Keratinocyte (primary cell): Measurements from ENCODE around the gene ELF5. TPM values are rescaled to one million over a fixed set of nuclear protein-coding genes. Genes with fewer than 3 reads are reported as not detected.

Experiments
- DNase-seq: peaks from one replicate; pipeline ENCODE4 v3.0.0-alpha.2; 2011; ENCODE audit warnings: low read depth, missing footprints, low spot score
- FAIRE-seq: peaks from 2 replicates; lab custom pipeline; 2011; peaks lifted over from hg19 to GRCh38; lab: Jason Lieb, UNC
- H2AFZ ChIP-seq: 2 replicates; pipeline ENCODE4 v1.6.0; 2012; ENCODE audit warnings: low read length, control low read depth, inconsistent platforms; ENCODE audit not compliant: control insufficient read depth
- H3K27ac ChIP-seq: 2 replicates; pipeline ENCODE4 v1.5.1; 2011; ENCODE audit warnings: low read length; ENCODE audit not compliant: control insufficient read depth, insufficient read depth
- H3K27me3 ChIP-seq: 3 replicates; pipeline ENCODE4 v1.6.0; 2011; ENCODE audit warnings: low read length; ENCODE audit not compliant: control insufficient read depth, insufficient read depth; ENCODE audit errors: extremely low read depth
- H3K36me3 ChIP-seq, 2 experiments: 2 replicates in 1 of 2; 3 replicates in 1 of 2; pipeline ENCODE4 v1.5.1; 2011; ENCODE audit warnings: low read length in 2 of 2, mild to moderate bottlenecking in 1 of 2; ENCODE audit not compliant: control insufficient read depth in 2 of 2, insufficient read depth in 2 of 2; ENCODE audit errors: extremely low read depth in 1 of 2
- H3K4me1 ChIP-seq: 3 replicates; pipeline ENCODE4 v1.5.1; 2011; ENCODE audit warnings: low read length; ENCODE audit not compliant: control insufficient read depth, insufficient read depth; ENCODE audit errors: extremely low read depth
- H3K4me2 ChIP-seq: 3 replicates; pipeline ENCODE4 v1.6.0; 2011; ENCODE audit warnings: low read depth, low read length; ENCODE audit not compliant: control insufficient read depth, insufficient read depth; ENCODE audit errors: extremely low read depth
- H3K4me3 ChIP-seq, 3 experiments: fragments of 200-600 bp in 1 of 3; sonication (generic) in 1 of 3; 2 replicates in 2 of 3; 3 replicates in 1 of 3; pipeline ENCODE4 v1.5.1; 2011 to 2016; ENCODE audit warnings: low read length in 3 of 3, mild to moderate bottlenecking in 3 of 3, control low read depth in 2 of 3, inconsistent platforms in 1 of 3, low read depth in 1 of 3, mixed read lengths in 1 of 3, mixed run types in 1 of 3, moderate library complexity in 1 of 3; ENCODE audit not compliant: control insufficient read depth in 2 of 3, insufficient read depth in 2 of 3; ENCODE audit errors: extremely low read depth in 1 of 3
- H3K79me2 ChIP-seq: 2 replicates; pipeline ENCODE4 v1.6.0; 2012; ENCODE audit warnings: low read length; ENCODE audit not compliant: control insufficient read depth, insufficient read depth
- H3K9ac ChIP-seq: 3 replicates; pipeline ENCODE4 v1.6.0; 2011; ENCODE audit warnings: low read length; ENCODE audit not compliant: control insufficient read depth, insufficient read depth; ENCODE audit errors: extremely low read depth
- H3K9me1 ChIP-seq: 3 replicates; pipeline ENCODE4 v1.6.0; 2011; ENCODE audit warnings: low read length; ENCODE audit not compliant: control insufficient read depth, insufficient read depth; ENCODE audit errors: extremely low read depth
- H3K9me3 ChIP-seq: 2 replicates; pipeline ENCODE4 v1.5.1; 2012; ENCODE audit warnings: low read depth, low read length; ENCODE audit not compliant: control insufficient read depth
- H4K20me1 ChIP-seq: 3 replicates; pipeline ENCODE4 v1.6.0; 2011; ENCODE audit warnings: low read length; ENCODE audit not compliant: control insufficient read depth, insufficient read depth; ENCODE audit errors: extremely low read depth
- EZH2 ChIP-seq: IDR thresholded peaks from one replicate; pipeline ENCODE4 v1.6.1; 2012; ENCODE audit warnings: inconsistent platforms, mild to moderate bottlenecking, low read length, moderate library complexity
- dilution Hi-C: fragments of 300-500 bp; cut with MboI; formaldehyde crosslinking; loops from one replicate; pipeline ENCODE4 v1.7.0; 2020; ENCODE audit warnings: low sequenced_read_pairs; ENCODE audit not compliant: extremely low pct_ligation_motif_present
- polyA plus RNA-seq, 5 experiments: library from polyadenylated mRNA; depleted of rRNA in 3 of 5; stranded (reverse) in 3 of 5; stranded (forward) in 1 of 5; unstranded in 1 of 5; fragments of >200 nt; gene quantifications; 1 replicate in 1 of 5; 2 replicates in 3 of 5; 3 replicates in 1 of 5; pipeline versions ENCODE4 v1.2.1 to v1.2.3, GENCODE V29; 2011 to 2012; ENCODE audit warnings: missing spikeins in 2 of 5, low read depth in 1 of 5, low replicate concordance in 1 of 5
- TF ChIP-seq, protein P1 (sequence below), 3 experiments: IDR thresholded peaks in 1 of 3; conservative IDR thresholded peaks in 1 of 3; optimal IDR thresholded peaks in 1 of 3; 2 replicates in 2 of 3; 3 replicates in 1 of 3; pipeline versions ENCODE3 to v1.5.1; 2011; ENCODE audit warnings: low read length in 3 of 3, mild to moderate bottlenecking in 3 of 3, moderate library complexity in 2 of 3, control low read depth in 1 of 3, inconsistent platforms in 1 of 3; ENCODE audit not compliant: insufficient read depth in 2 of 3; ENCODE audit errors: extremely low read depth in 1 of 3

The ELF5 gene
- polyA plus RNA-seq, 1 donor (not counting 4 experiments of a cell fraction or from before 2014, with no cell fraction given), result not detected

DNA sequence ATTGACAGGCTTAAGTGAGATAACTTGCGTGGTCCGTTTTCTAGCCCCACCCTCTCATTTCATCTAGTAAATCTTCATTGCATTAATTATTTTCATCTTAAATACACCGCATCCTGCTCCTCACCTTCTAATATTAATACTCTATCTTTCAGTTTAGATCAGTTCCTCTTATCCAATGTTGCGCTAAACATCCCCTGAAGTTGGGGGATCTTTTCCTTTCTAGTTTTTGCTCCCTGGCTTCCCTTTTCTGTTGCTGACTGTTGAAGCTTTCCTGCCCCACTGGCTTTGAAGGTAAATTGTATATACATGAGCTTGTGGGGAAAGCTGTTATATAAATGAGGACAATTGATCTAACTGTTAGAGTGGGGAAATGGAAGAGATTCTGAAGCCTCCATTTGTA lies 67.6 kb downstream of the ELF5 start:
- dilution Hi-C loops, result no loop called here
- H3K4me2 ChIP-seq, result no peak overlapping the region

DNA sequence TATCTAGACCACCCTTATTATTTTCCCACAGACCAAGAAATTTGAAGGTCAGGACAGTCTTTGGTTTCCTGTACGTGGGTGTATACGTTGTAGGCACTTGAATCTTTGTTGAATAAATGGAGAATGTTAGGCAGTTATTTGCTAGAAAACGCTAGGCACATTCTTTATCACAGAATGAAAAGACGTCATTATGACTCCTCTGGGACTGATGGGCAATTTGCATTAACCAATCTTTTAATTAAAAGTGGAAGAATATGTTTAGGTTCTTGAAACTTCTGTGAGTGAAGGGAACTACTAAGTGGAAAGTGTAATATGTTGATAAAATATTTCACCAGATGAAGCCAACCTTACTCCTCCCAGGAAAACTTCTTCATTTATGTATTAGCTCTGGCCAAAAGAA lies 69.2 kb downstream of the ELF5 start:
- Histone ChIP-seq H3K4me2 (no peak overlapping the region), H3K4me3 (no peak overlapping the region), H3K9me1 (no peaks in the 10 kb centered on the region), H3K9ac (no peak overlapping the region), H3K36me3 (no peaks in the 10 kb centered on the region), H4K20me1 (no peaks in the 10 kb centered on the region), H3K27ac (no peak overlapping the region), H3K4me1 (peaks cover 7% of the 10 kb centered on the region), H3K9me3 (no peaks in the 10 kb centered on the region), H3K27me3 (no peaks in the 10 kb centered on the region), H3K79me2 (peaks cover 19% of the 10 kb centered on the region), H2AFZ (no peak overlapping the region)
- TF ChIP-seq EZH2, result no peak
- TF ChIP-seq, protein P1, sequence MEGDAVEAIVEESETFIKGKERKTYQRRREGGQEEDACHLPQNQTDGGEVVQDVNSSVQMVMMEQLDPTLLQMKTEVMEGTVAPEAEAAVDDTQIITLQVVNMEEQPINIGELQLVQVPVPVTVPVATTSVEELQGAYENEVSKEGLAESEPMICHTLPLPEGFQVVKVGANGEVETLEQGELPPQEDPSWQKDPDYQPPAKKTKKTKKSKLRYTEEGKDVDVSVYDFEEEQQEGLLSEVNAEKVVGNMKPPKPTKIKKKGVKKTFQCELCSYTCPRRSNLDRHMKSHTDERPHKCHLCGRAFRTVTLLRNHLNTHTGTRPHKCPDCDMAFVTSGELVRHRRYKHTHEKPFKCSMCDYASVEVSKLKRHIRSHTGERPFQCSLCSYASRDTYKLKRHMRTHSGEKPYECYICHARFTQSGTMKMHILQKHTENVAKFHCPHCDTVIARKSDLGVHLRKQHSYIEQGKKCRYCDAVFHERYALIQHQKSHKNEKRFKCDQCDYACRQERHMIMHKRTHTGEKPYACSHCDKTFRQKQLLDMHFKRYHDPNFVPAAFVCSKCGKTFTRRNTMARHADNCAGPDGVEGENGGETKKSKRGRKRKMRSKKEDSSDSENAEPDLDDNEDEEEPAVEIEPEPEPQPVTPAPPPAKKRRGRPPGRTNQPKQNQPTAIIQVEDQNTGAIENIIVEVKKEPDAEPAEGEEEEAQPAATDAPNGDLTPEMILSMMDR (optimal IDR thresholded peaks at IDR 0.05 in 1 of 3, IDR thresholded peaks at IDR 0.05 in 1 of 3, conservative IDR thresholded peaks at IDR 0.05 in 1 of 3; ENCODE audit: extremely low read depth in 1 of 3, insufficient read depth in 2 of 3, low read length in 3 of 3), result no peak
- FAIRE-seq, result no peak
- dilution Hi-C loops, result no loop called here
- no peak for DNase-seq

More for the DNA sequence above, 67.6 kb downstream of the ELF5 start:
- Histone ChIP-seq H3K36me3 (peaks cover 4 to 7% of the 10 kb centered on the region in 2 experiments), H2AFZ (no peak overlapping the region), H3K9me3 (no peaks in the 10 kb centered on the region), H3K79me2 (peaks cover 8% of the 10 kb centered on the region), H3K27ac (no peak overlapping the region), H3K4me3 (no peak overlapping the region), H3K9me1 (no peaks in the 10 kb centered on the region), H3K9ac (no peak overlapping the region), H4K20me1 (no peaks in the 10 kb centered on the region), H3K27me3 (no peaks in the 10 kb centered on the region), H3K4me1 (no peaks in the 10 kb centered on the region)
- no peak for TF ChIP-seq EZH2
- TF ChIP-seq, protein P1 (optimal IDR thresholded peaks at IDR 0.05 in 1 of 3, IDR thresholded peaks at IDR 0.05 in 1 of 3, conservative IDR thresholded peaks at IDR 0.05 in 1 of 3; ENCODE audit: extremely low read depth in 1 of 3, insufficient read depth in 2 of 3, low read length in 3 of 3), result no peak
- no peak for FAIRE-seq
- no peak for DNase-seq
